HG03460 (cell line): Measurements from ENCODE around the gene SMIM5.

Experiments used
- ATAC-seq: cut with Tn5 transposase; IDR thresholded peaks from one replicate; pipeline ENCODE4 v1.9.1; 2021; ENCODE audit not compliant: unreplicated experiment

Gene SMIM5

GRCh38 chr17:75639327-75639726 lies 6.1 kb downstream of the SMIM5 start:
- ATAC-seq = no peak

GRCh38 chr17:75639771-75640555 lies 6.7 kb downstream of the SMIM5 start:
- ATAC-seq = no peak

GRCh38 chr17:75640556-75641119 lies 7.4 kb downstream of the SMIM5 start:
- no peak for ATAC-seq

GRCh38 chr17:75641343-75641742 lies 8.1 kb downstream of the SMIM5 start:
- ATAC-seq = no peak

- ATAC-seq = no peak
Measured at GRCh38 chr17:75642182-75642783, 9.0 kb downstream of the SMIM5 start.

GRCh38 chr17:75642784-75643642 lies 9.8 kb downstream of the SMIM5 start:
- ATAC-seq = no peak

GRCh38 chr17:75643643-75644017 lies 10.4 kb downstream of the SMIM5 start:
- ATAC-seq = no peak

- no peak for ATAC-seq
Measured at GRCh38 chr17:75645501-75645888, 12.3 kb downstream of the SMIM5 start.

GRCh38 chr17:75645889-75646637 lies 12.8 kb downstream of the SMIM5 start:
- peak; percentile 83 for ATAC-seq

GRCh38 chr17:75646638-75646992 lies 13.4 kb downstream of the SMIM5 start:
- no peak for ATAC-seq

GRCh38 chr17:75647061-75647460 lies 13.8 kb downstream of the SMIM5 start:
- no peak for ATAC-seq

- ATAC-seq = no peak
Measured at GRCh38 chr17:75647921-75648320, 14.7 kb downstream of the SMIM5 start.

- ATAC-seq = no peak
Measured at GRCh38 chr17:75649687-75650086, 16.5 kb downstream of the SMIM5 start.

GRCh38 chr17:75650874-75651273 lies 17.6 kb downstream of the SMIM5 start:
- ATAC-seq = no peak

- ATAC-seq = no peak
Measured at GRCh38 chr17:75652341-75652740, 19.1 kb downstream of the SMIM5 start.

- no peak for ATAC-seq
Measured at GRCh38 chr17:75652934-75653549, 19.8 kb downstream of the SMIM5 start.

GRCh38 chr17:75654176-75654575 lies 20.9 kb downstream of the SMIM5 start:
- ATAC-seq = no peak

- no peak for ATAC-seq
Measured at GRCh38 chr17:75658237-75658636, 25.0 kb downstream of the SMIM5 start.

GRCh38 chr17:75661531-75661930 lies 28.3 kb downstream of the SMIM5 start:
- no peak for ATAC-seq

- ATAC-seq = no peak
Measured at GRCh38 chr17:75662511-75662910, 29.3 kb downstream of the SMIM5 start.
